Muscle layer of duodenum (tissue), 2 donors: Measurements from ENCODE around the gene SMIM7.

Source experiments
- H3K27ac ChIP-seq: one replicate; pipeline ENCODE4 v1.7.0; 2013; ENCODE audit warnings: mild to moderate bottlenecking, low read length
- H3K27me3 ChIP-seq: one replicate; pipeline ENCODE4 v1.7.0; 2013; ENCODE audit warnings: low read depth, mild to moderate bottlenecking, control low read depth, low read length
- H3K36me3 ChIP-seq, 2 donors: one replicate each; pipeline ENCODE4 v1.7.0; 2013; ENCODE audit warnings: low read length in 2 of 2, control low read depth in 1 of 2, mild to moderate bottlenecking in 1 of 2; ENCODE audit not compliant: insufficient read depth in 2 of 2, control insufficient read depth in 1 of 2
- H3K4me1 ChIP-seq, 2 donors: one replicate each; pipeline ENCODE4 v1.7.0; 2013; ENCODE audit warnings: low read length in 2 of 2, mild to moderate bottlenecking in 2 of 2, control low read depth in 1 of 2, moderate library complexity in 1 of 2; ENCODE audit not compliant: insufficient read depth in 2 of 2, control insufficient read depth in 1 of 2
- H3K4me3 ChIP-seq, 2 donors: one replicate each; pipeline ENCODE4 v1.7.0; 2013; ENCODE audit warnings: low read length in 2 of 2, low read depth in 1 of 2, mild to moderate bottlenecking in 1 of 2
- H3K9me3 ChIP-seq, 2 donors: one replicate each; pipeline ENCODE4 v1.7.0; 2013; ENCODE audit warnings: low read length in 2 of 2, control low read depth in 1 of 2, mild to moderate bottlenecking in 1 of 2; ENCODE audit not compliant: control insufficient read depth in 1 of 2
- donor health status: healthy.

The SMIM7 gene

DNA sequence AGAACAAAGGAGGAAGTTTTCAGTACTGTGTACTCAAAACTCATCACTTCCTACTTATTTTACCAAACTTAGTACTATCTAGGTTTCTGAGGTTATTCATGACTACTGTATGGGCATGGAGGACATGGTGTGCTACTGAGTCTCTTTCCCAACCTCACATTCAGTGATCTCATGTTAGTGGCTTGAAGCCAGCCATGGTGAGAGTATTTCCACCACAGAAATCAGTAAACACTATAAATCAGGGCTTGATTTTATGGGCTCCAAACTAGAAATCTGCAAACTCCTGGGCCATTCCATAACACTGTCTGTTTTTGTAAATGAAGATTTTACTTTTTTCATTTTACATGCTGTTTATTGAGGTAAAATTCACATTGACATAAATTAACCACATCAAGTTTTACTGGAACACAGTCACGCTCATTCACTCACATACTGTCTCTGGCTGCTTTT is 51.6 kb downstream of the SMIM7 start:
- peak overlapping the region; percentile 60 for H3K27ac ChIP-seq
- H3K27me3 ChIP-seq, result no peaks in the 10 kb centered on the region
- H3K4me3 ChIP-seq, result no peak overlapping the region
- peaks cover 18 to 34% of the 10 kb centered on the region in 2 donors for H3K4me1 ChIP-seq
- no peaks in the 10 kb centered on the region for H3K9me3 ChIP-seq
- H3K36me3 ChIP-seq, result peaks cover 0 to 4% of the 10 kb centered on the region in 2 donors

DNA sequence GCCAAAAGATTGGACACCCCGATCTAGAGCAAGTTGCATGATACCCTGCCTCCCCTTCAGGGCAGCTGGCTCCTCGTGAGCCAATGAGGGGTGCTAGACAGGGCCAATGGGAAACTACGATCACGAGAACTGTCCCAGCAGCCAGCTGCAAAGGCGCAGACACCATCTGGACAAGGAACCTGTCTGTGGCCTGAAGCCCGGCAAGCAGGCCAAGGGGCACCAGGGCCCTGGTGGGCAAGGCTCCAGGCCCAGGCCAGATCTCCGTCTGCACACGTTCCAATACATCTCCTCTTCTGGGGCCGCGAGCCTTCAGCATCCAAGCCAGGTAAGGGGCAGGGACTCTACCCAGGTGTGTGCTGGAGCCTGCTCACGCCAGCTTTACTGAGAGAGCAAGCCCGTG is 52.1 kb downstream of the SMIM7 start:
- Histone ChIP-seq H3K36me3 (peaks cover 0 to 4% of the 10 kb centered on the region in 2 donors), H3K4me1 (peaks cover 18 to 29% of the 10 kb centered on the region in 2 donors), H3K9me3 (no peaks in the 10 kb centered on the region), H3K4me3 (no peak overlapping the region), H3K27ac (peak overlapping the region; percentile 60), H3K27me3 (no peaks in the 10 kb centered on the region)

DNA sequence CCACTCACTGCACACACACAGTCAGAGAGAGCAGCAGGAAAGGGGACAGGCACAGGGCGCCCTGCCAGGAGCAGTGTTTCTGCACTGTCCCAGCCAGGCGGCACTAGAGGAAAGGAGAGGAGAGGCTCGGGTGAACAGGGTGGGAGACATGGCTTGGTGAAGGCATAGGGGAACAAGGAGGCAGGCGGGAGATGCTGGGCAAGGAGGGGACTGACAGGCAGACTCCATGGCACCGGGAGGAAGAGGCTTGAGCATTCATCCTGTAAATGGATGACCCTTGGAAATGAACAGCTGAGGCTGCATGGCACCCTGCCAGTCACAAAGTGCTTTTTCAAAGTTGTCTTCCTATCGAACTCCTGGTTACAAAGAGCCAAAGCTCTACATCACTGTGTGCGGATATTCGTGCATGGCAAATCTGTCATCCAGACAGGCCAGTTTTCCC is 54.4 kb downstream of the SMIM7 start:
- no peaks in the 10 kb centered on the region for H3K27me3 ChIP-seq
- H3K4me1 ChIP-seq, result peaks cover 18 to 24% of the 10 kb centered on the region in 2 donors
- H3K36me3 ChIP-seq, result peaks cover 0 to 4% of the 10 kb centered on the region in 2 donors
- no peak overlapping the region for H3K4me3 ChIP-seq
- no peak overlapping the region for H3K27ac ChIP-seq
- H3K9me3 ChIP-seq, result no peaks in the 10 kb centered on the region

GRCh38 chr19:16605115-16605514 is 54.8 kb downstream of the SMIM7 start:
- Histone ChIP-seq H3K36me3 (peaks cover 0 to 4% of the 10 kb centered on the region in 2 donors), H3K4me3 (no peak overlapping the region), H3K27ac (no peak overlapping the region), H3K27me3 (no peaks in the 10 kb centered on the region), H3K4me1 (peaks cover 18 to 24% of the 10 kb centered on the region in 2 donors), H3K9me3 (no peaks in the 10 kb centered on the region)

- no peaks in the 10 kb centered on the region for H3K9me3 ChIP-seq
- H3K4me1 ChIP-seq, result peaks cover 18 to 25% of the 10 kb centered on the region in 2 donors
- no peak overlapping the region for H3K27ac ChIP-seq
- H3K4me3 ChIP-seq, result no peak overlapping the region
- H3K36me3 ChIP-seq, result peaks cover 0 to 4% of the 10 kb centered on the region in 2 donors
- no peaks in the 10 kb centered on the region for H3K27me3 ChIP-seq
Observed at GRCh38 chr19:16604615-16605014, 55.3 kb downstream of the SMIM7 start.

- Histone ChIP-seq H3K36me3 (peaks cover 0 to 4% of the 10 kb centered on the region in 2 donors), H3K27ac (no peak overlapping the region), H3K4me1 (peaks cover 10 to 40% of the 10 kb centered on the region in 2 donors), H3K27me3 (no peaks in the 10 kb centered on the region), H3K9me3 (no peaks in the 10 kb centered on the region), H3K4me3 (no peak overlapping the region)
Observed at GRCh38 chr19:16603090-16603489, 56.9 kb downstream of the SMIM7 start.

- Histone ChIP-seq H3K27ac (no peak overlapping the region), H3K4me1 (peaks cover 6 to 32% of the 10 kb centered on the region in 2 donors)
Observed at GRCh38 chr19:16601378-16602052, 58.4 kb downstream of the SMIM7 start.

DNA sequence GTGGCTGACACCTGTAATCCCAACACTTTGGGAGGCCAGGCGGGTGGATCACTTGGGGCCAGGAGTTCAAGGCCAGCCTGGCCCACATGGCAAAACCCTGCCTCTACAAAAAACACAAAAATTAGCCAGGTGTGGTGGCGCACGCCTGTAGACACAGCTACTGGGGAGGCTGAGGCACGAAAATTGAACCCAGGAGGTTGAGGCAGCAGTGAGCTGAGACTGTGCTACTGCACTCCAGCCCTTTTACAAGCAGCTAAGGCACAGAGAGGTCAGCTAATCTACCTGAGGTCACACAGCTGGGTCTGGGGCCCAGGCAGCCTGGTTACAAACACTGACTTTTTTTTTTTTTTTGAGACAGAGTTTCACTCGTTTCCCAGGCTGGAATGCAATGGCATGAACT is 59.1 kb downstream of the SMIM7 start:
- Histone ChIP-seq H3K27me3 (no peaks in the 10 kb centered on the region), H3K4me1 (peaks cover 6 to 29% of the 10 kb centered on the region in 2 donors), H3K36me3 (peaks cover 0 to 4% of the 10 kb centered on the region in 2 donors), H3K9me3 (no peaks in the 10 kb centered on the region), H3K4me3 (no peak overlapping the region), H3K27ac (no peak overlapping the region)

More at GRCh38 chr19:16601378-16602052, 58.4 kb downstream of the SMIM7 start:
- Histone ChIP-seq H3K4me3 (no peak overlapping the region), H3K27me3 (no peaks in the 10 kb centered on the region), H3K36me3 (peaks cover 0 to 4% of the 10 kb centered on the region in 2 donors), H3K9me3 (no peaks in the 10 kb centered on the region)

GRCh38 chr19:16599655-16600346 is 60.1 kb downstream of the SMIM7 start:
- peaks cover 0 to 24% of the 10 kb centered on the region in 2 donors for H3K4me1 ChIP-seq
- H3K4me3 ChIP-seq, result no peak overlapping the region
- H3K27me3 ChIP-seq, result no peaks in the 10 kb centered on the region
- H3K9me3 ChIP-seq, result no peaks in the 10 kb centered on the region
- peaks cover 0 to 4% of the 10 kb centered on the region in 2 donors for H3K36me3 ChIP-seq
- H3K27ac ChIP-seq, result no peak overlapping the region

DNA sequence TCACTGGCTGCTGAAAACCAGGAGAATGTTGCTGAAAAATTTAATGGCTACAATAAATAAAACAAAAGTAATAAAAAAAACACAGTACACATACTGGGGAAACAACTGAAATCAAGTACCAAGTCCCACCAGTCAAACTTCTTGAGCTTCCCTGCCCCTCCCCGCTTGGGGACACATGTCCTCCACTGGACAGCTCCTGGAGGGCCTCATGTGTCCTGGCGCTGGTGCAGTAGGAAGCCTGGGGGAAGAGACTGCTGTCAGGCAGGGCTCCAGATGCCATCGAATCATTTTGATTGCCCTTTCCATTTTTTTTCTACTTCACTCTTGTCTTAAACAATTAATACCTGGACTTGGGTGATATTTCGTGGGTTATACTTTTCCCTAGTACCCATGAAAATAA is 61.1 kb downstream of the SMIM7 start:
- no peaks in the 10 kb centered on the region for H3K9me3 ChIP-seq
- H3K4me3 ChIP-seq, result no peak overlapping the region
- H3K27ac ChIP-seq, result no peak overlapping the region
- no peaks in the 10 kb centered on the region for H3K27me3 ChIP-seq
- peaks cover 0 to 32% of the 10 kb centered on the region in 2 donors for H3K4me1 ChIP-seq
- no peaks in the 10 kb centered on the region for H3K36me3 ChIP-seq

DNA sequence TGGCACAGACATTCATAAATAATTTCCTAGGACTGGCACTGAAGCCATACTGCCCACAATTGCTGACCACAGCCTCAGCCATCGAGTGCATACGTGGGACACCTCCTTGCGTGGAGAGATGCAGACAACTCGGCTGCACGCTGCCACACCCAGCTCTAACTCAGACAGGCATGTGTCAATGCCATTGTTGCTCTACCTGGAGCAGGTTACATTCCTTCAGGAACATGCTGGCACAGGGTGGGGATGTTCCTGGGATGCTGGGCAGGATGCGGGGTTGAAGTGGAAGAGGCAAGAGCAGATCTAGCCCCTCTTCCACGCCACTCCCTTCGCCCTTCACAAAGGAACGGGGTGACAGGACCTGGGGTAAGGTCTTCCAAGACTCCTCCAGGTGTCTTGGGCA is 63.5 kb downstream of the SMIM7 start:
- no peaks in the 10 kb centered on the region for H3K27me3 ChIP-seq
- peaks cover 0 to 32% of the 10 kb centered on the region in 2 donors for H3K4me1 ChIP-seq
- no peaks in the 10 kb centered on the region for H3K36me3 ChIP-seq
- no peak overlapping the region for H3K27ac ChIP-seq
- H3K4me3 ChIP-seq, result no peak overlapping the region
- no peaks in the 10 kb centered on the region for H3K9me3 ChIP-seq
